Epithelial cell of proximal tubule (primary cell): ENCODE results near the gene NDUFB6. TPM values are rescaled to one million over a fixed set of nuclear protein-coding genes. Genes with fewer than 3 reads are reported as not detected.
A peak's percentile ranks its signal among the peaks of the same experiment; 100 is the strongest.

Experiments
- DNase-seq: peaks from one replicate; pipeline ENCODE4 v3.0.0-alpha.2; 2011; ENCODE audit warnings: low read depth
- H3K4me3 ChIP-seq: 2 replicates; pipeline ENCODE4 v1.5.1; 2011; ENCODE audit warnings: low read depth, mild to moderate bottlenecking, low read length
- CTCF ChIP-seq: conservative IDR thresholded peaks from 2 replicates; pipeline ENCODE4 v1.5.1; 2012; ENCODE audit warnings: low read depth, mild to moderate bottlenecking, low read length
- total RNA-seq: library from RNA; depleted of rRNA; stranded (reverse); fragments of >200 nt; gene quantifications from 2 replicates; pipeline ENCODE4 v1.2.3, GENCODE V29; 2015

Gene NDUFB6
- total RNA-seq, 1 donor from 2014 or later, result 80.8 TPM

GRCh38 chr9:32590898-32591297, 17.9 kb upstream of the NDUFB6 start:
- no peak overlapping the region for H3K4me3 ChIP-seq
- no peak for TF ChIP-seq CTCF
- DNase-seq, result no peak

- H3K4me3 ChIP-seq, result no peak overlapping the region
- no peak for TF ChIP-seq CTCF
- no peak for DNase-seq
Measured at GRCh38 chr9:32590476-32590875, 17.5 kb upstream of the NDUFB6 start.

- H3K4me3 ChIP-seq, result no peak overlapping the region
- TF ChIP-seq CTCF, result peak; percentile 78
- DNase-seq, result peak; percentile 42
Measured at GRCh38 chr9:32589083-32589723, 16.2 kb upstream of the NDUFB6 start.

- no peak for TF ChIP-seq CTCF
- H3K4me3 ChIP-seq, result no peak overlapping the region
- DNase-seq, result no peak
Measured at GRCh38 chr9:32587901-32588300, 14.9 kb upstream of the NDUFB6 start.

GRCh38 chr9:32584784-32585183, 11.8 kb upstream of the NDUFB6 start:
- H3K4me3 ChIP-seq, result no peak overlapping the region
- no peak for TF ChIP-seq CTCF
- no peak for DNase-seq

GRCh38 chr9:32581512-32582143, 8.7 kb upstream of the NDUFB6 start:
- DNase-seq, result no peak
- H3K4me3 ChIP-seq, result no peak overlapping the region
- peak; percentile 81 for TF ChIP-seq CTCF
